SK-N-MC (cell line): Measurements from ENCODE around the gene VPS25.

Experiments used
- EZH2 ChIP-seq: fragments of 200-600 bp; sonication (generic); IDR thresholded peaks from one replicate; pipeline ENCODE4 v1.6.1; 2017; ENCODE audit warnings: antibody characterized with exemption
- POLR2AphosphoS5 ChIP-seq: IDR thresholded peaks from 2 replicates; pipeline ENCODE4 v1.6.1; 2012; ENCODE audit warnings: mild to moderate bottlenecking, low read depth, low read length, borderline replicate concordance

GRCh38 chr17:42783791-42784138 is 10.5 kb downstream of the VPS25 start:
- no peak for TF ChIP-seq EZH2
- no peak for TF ChIP-seq POLR2AphosphoS5
